Stomach (tissue), 9 donors: ENCODE measurements around the gene KRT85. TPM values are rescaled to one million over a fixed set of nuclear protein-coding genes. Genes with fewer than 3 reads are reported as not detected.

ENCODE experiments used
- DNase-seq, 2 donors: peaks; one replicate each; pipeline versions ENCODE4 v3.0.0 to v3.0.0-alpha.2; 2013 to 2019
- H3K27ac ChIP-seq, 5 donors: fragments of 200-600 bp in 4 of 5; sonication (generic) in 4 of 5; one replicate each; pipeline ENCODE4 v1.5.1; 2013 to 2019; ENCODE audit warnings: mild to moderate bottlenecking in 1 of 5, moderate library complexity in 1 of 5
- H3K27me3 ChIP-seq, 3 donors: fragments of 200-600 bp; sonication (generic); one replicate each; pipeline ENCODE4 v1.5.1; 2017 to 2019; ENCODE audit warnings: mixed run types in 1 of 3
- H3K36me3 ChIP-seq, 4 donors: fragments of 200-600 bp; sonication (generic); 1 replicate in 3 of 4; 2 replicates in 1 of 4; pipeline ENCODE4 v1.5.1; 2016 to 2019
- H3K4me1 ChIP-seq, 4 donors: fragments of 200-600 bp; sonication (generic); one replicate each; pipeline ENCODE4 v1.5.1; 2016 to 2019
- H3K4me3 ChIP-seq, 4 donors: fragments of 200-600 bp; sonication (generic) in 3 of 4; one replicate each; pipeline ENCODE4 v1.5.1; 2016 to 2019; ENCODE audit warnings: mild to moderate bottlenecking in 1 of 4
- H3K9me3 ChIP-seq, 4 donors: fragments of 200-600 bp; sonication (generic); one replicate each; pipeline ENCODE4 v1.5.1; 2016 to 2019
- CTCF ChIP-seq, 7 experiments: fragments of 450-650 bp in 4 of 7; fragments of 200-600 bp in 3 of 7; sonication (generic) in 3 of 7; IDR thresholded peaks; one replicate each; pipeline ENCODE4 v1.5.1; 2016 to 2019; ENCODE audit warnings: antibody characterized with exemption in 7 of 7, control low read depth in 2 of 7, mild to moderate bottlenecking in 1 of 7
- EP300 ChIP-seq: sonication (generic); formaldehyde crosslinking; IDR thresholded peaks from one replicate; pipeline ENCODE4 v1.6.1; 2017; ENCODE audit warnings: antibody characterized with exemption
- POLR2A ChIP-seq, 4 donors: fragments of 450-650 bp; IDR thresholded peaks; one replicate each; pipeline ENCODE4 v1.6.1; 2016; ENCODE audit warnings: antibody characterized with exemption in 4 of 4, control low read depth in 2 of 4, mild to moderate bottlenecking in 1 of 4, moderate library complexity in 1 of 4
- POLR2AphosphoS5 ChIP-seq, 3 donors: sonication (generic); formaldehyde crosslinking; IDR thresholded peaks; one replicate each; pipeline ENCODE4 v1.6.1; 2016; ENCODE audit warnings: antibody characterized with exemption in 3 of 3
- WGBS, 5 donors: extraction: QIAGEN DNeasy Blood & Tissue Kit in 3 of 5; methylation state at CpG; one replicate each; pipeline versions ENCODE4 v1.1.5 to v1.1.7; 2013 to 2018; 5-methylcytosine and 5-hydroxymethylcytosine counted together
- intact Hi-C: fragments of 100-400 bp; cut with DNase I; formaldehyde crosslinking; loops from one replicate; pipeline ENCODE4 v1.15.1; 2023; ENCODE audit warnings: low total_unique reads
- polyA plus RNA-seq, 3 donors: library from polyadenylated mRNA; stranded (reverse); fragments of 200-250 nt; gene quantifications; one replicate each; pipeline ENCODE4 v1.2.3, GENCODE V29; 2013
- total RNA-seq, 5 donors: library from RNA; depleted of rRNA; stranded (reverse); fragments of >200 nt; gene quantifications; one replicate each; pipeline versions ENCODE4 v1.1.0 to v1.2.3, GENCODE V29; 2014 to 2016
- donor health status: healthy with polysubstance abuse.
- donor health status: Bipolar disorder and iron deficiency.
- donor health status: healthy.

Gene KRT85
- total and polyA plus RNA-seq, 8 donors: not detected

- Histone ChIP-seq H3K4me1 (peaks cover 25 to 46% (median 32%) of the 10 kb centered on the region in 4 donors), H3K27ac (no peak overlapping the region), H3K9me3 (no peaks in the 10 kb centered on the region), H3K36me3 (no peaks in the 10 kb centered on the region), H3K27me3 (peaks cover 0 to 9% (median 0%) of the 10 kb centered on the region in 3 donors), H3K4me3 (no peak overlapping the region)
- WGBS, 5 donors: 78 to 100% (median 87%) methylated on average over 2 of the region's 2 CpGs
- no peak for TF ChIP-seq POLR2AphosphoS5 (IDR thresholded peaks at IDR 0.05)
- TF ChIP-seq POLR2A (IDR thresholded peaks at IDR 0.05): no peak
- no peak for DNase-seq
- intact Hi-C loops: no loop called here
These were observed 14.3 kb downstream of the KRT85 start for GRCh38 chr12:52352951-52353350.

GRCh38 chr12:52351196-52352059 is 15.9 kb downstream of the KRT85 start:
- WGBS, 5 donors: 19 to 37% (median 24%) methylated on average over 9 of the region's 9 CpGs
- peak in 1 of 3 donors; percentile 32 for TF ChIP-seq POLR2AphosphoS5 (IDR thresholded peaks at IDR 0.05)
- TF ChIP-seq CTCF (IDR thresholded peaks at IDR 0.05): no peak
- peak; percentile 38 to 63 for DNase-seq
- Histone ChIP-seq H3K36me3 (no peaks in the 10 kb centered on the region), H3K4me1 (peaks cover 34 to 62% (median 42%) of the 10 kb centered on the region in 4 donors), H3K4me3 (no peak overlapping the region), H3K27ac (peak overlapping the region in 2 of 5 donors; percentile 15 to 35), H3K27me3 (peaks cover 0 to 8% (median 0%) of the 10 kb centered on the region in 3 donors), H3K9me3 (no peaks in the 10 kb centered on the region)
- intact Hi-C loops: no loop called here

GRCh38 chr12:52350786-52351185 is 16.5 kb downstream of the KRT85 start:
- 95 to 97% (median 96%) methylated on average over 5 of the region's 5 CpGs for WGBS, 5 donors
- intact Hi-C loops: no loop called here
- no peaks in the 10 kb centered on the region for H3K9me3 ChIP-seq
- H3K4me1 ChIP-seq: peaks cover 41 to 68% (median 48%) of the 10 kb centered on the region in 4 donors
- H3K27ac ChIP-seq: peak overlapping the region in 2 of 5 donors; percentile 2 to 15
- DNase-seq: peak in 1 of 2 donors; percentile 18
- H3K36me3 ChIP-seq: no peaks in the 10 kb centered on the region
- TF ChIP-seq CTCF (IDR thresholded peaks at IDR 0.05) (no peak), POLR2A (IDR thresholded peaks at IDR 0.05) (no peak), EP300 (no peak), POLR2AphosphoS5 (IDR thresholded peaks at IDR 0.05) (no peak)
- peaks cover 0 to 1% (median 0%) of the 10 kb centered on the region in 3 donors for H3K27me3 ChIP-seq
- H3K4me3 ChIP-seq: no peak overlapping the region

- WGBS, 5 donors: 86 to 92% (median 91%) methylated on average over 8 of the region's 8 CpGs
- H3K4me1 ChIP-seq: peaks cover 47 to 75% (median 51%) of the 10 kb centered on the region in 4 donors
- no peaks in the 10 kb centered on the region for H3K36me3 ChIP-seq
- no peak overlapping the region for H3K4me3 ChIP-seq
- TF ChIP-seq CTCF (IDR thresholded peaks at IDR 0.05) (no peak), POLR2A (IDR thresholded peaks at IDR 0.05) (no peak), POLR2AphosphoS5 (IDR thresholded peaks at IDR 0.05) (no peak), EP300 (no peak)
- DNase-seq: peak in 1 of 2 donors; percentile 14
- H3K27ac ChIP-seq: no peak overlapping the region
- no peaks in the 10 kb centered on the region for H3K27me3 ChIP-seq
- intact Hi-C loops: no loop called here
- no peaks in the 10 kb centered on the region for H3K9me3 ChIP-seq
These were observed 17.2 kb downstream of the KRT85 start for GRCh38 chr12:52350021-52350620.
